Activated gamma-delta T cell treated with Interleukin-2 at 50 U/mL for 16 hours (primary cell): ENCODE results near the gene LZTFL1.
"Not testable (repeated sequence)": the region's sequence is repeated elsewhere in the genome, so short reads cannot be mapped to it uniquely, and the experiment has no call there.

Source experiments
- DNase-seq: peaks from one replicate; pipeline ENCODE4 v3.0.0-alpha.2; 2020

Gene LZTFL1

DNA sequence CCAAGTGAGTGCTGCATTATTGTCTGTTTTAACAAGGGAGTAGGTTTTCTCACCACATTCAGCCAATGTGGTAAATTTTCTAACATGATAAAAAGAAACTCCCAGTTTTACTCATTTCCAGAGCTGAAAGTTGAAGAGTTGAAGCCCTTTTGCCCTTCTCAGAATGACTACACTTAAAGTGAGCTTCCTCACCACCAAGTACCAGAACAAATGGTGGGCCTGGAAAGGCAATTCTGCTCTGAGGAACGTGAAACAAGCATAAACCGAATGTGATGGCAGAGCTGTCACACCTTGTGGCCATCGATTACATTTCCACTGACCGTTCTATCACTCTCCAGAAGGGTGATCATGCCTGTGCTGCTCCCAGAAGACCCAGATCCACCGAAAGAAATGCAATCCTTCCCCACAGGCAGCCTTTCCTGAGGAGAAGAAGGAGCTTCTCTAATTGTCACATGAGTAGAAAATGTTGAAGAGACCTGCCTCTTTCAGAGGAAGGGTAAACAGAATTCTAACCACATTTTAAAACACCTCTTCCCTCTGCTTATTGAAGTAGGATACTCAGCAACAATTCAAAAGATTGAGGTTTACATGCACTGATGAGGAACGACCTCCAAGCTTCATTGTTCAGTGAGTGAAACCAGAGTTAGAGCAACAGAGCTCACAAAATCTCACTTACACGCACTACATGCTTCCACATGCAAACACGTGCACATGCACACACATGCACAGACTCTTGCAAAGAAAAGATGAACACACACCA lies 23.0 kb upstream of the LZTFL1 start:
- no peak for DNase-seq

DNA sequence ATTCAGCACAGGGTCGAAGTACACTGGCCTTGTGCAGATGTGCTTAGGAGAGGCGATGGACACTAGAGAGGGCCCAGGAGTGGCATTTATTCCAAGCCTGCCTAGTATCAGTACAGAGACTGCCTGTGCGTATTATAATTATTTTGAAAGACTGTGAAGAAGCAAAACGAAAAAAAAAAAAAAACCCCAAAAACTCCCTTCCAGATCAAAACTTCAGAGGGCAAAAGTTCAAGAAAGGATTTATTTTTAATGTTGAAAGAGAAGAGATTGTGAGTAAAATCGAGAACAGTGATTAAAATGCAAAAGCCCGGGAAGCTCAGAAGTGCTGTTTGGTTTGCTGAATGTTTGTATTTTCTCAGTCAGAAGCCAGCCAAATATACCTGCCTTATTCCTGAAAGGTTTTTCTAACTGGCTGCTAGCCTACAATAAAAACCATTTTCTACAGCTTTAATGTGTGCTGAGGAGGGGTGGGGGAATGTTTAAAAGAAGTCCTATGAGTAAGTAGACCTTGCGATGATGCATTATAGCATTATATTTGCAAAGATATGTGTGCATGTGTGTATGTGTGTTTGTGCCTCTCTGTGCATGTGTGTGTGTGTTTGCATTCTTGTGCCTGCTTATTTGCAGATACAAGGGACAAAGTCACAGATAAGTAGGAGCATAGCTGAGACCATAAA lies 19.3 kb upstream of the LZTFL1 start:
- no peak for DNase-seq

DNA sequence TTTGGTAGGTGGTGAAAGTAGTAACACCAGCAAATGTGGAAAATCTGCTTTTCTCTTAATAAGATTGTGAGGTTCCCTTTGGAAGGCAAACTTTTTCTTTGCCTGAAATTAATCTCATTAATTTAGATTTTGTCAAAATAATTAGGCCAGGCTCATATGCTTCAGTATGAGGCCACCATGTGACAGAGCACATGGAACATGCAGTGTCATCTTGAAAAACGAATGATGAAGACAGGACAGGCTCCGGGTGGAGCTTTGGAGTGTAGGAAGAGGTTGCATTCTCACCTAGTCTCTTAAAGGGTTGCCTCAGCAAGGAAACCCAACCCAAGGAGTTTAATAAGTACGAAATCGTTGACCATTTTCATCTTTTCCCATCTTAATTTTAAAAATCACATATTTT lies 18.6 kb upstream of the LZTFL1 start:
- no peak for DNase-seq

DNA sequence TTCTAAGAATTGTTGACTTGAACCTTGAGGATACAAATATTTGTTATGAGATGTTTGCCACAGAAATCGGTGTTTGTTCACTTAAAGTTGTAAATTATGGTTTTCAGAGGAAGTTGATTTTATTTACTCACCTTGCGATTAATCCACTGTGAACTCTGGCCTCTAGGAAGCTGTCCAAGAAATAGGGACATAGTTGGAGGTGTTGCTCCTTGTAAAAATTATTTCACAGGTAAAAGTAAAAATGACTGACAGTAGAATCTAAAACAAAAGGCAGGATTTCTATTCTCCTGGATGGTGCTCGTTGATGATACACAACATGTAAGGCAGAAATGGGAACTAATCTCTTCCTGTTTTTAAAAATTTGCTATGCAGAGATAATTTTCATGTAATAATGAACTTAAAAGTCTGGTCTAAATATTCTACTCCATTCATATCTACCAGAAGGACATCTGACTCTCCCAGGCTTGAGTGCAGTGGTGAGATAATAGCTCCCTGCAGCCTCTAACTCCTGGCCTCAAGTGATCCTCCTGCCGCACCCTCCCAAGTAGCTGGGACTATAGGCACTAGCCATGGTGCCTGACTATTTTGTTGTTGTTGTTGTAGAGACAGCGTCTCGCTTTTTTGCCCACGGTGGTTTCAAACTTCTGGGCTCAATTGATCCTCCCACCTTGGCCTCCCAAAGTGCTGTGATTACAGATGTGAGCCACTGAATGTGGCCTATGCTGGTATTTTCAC lies 17.1 kb upstream of the LZTFL1 start:
- DNase-seq, result no peak

DNA sequence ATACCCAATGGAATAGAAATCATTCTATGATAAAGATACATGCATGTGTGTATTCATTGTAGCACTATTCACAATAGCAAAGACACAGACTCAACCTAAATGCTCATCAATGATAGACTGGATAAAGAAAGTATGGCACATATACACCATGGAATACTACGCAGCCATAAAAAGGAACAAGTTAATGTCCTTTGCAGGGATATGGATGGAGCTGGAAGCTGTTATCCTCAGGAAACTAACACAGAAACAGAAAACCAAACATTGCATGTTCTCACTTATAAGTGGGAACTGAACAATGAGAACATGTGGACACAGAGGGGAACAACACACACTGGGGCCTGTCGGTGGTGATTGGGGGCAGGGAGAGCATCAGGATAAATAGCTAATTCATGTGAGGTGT lies 15.1 kb upstream of the LZTFL1 start:
- not testable (repeated sequence) for DNase-seq

DNA sequence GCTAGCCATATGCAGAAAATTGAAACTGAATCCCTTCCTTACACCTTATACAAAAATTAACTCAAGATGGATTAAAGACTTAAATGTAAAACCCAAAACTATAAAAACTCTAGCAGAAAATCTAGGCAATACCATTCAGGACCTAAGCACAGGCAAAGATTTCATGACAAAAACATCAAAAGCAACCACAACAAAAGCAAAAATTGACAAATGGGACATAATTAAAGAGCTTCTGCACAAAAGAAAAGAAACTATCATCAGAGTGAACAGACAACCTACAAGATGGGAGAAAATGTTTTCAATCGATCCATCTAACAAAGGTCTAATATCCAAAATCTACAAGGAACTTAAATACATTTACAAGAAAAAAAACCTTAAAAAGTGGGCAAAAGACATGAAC lies 14.4 kb upstream of the LZTFL1 start:
- not testable (repeated sequence) for DNase-seq

DNA sequence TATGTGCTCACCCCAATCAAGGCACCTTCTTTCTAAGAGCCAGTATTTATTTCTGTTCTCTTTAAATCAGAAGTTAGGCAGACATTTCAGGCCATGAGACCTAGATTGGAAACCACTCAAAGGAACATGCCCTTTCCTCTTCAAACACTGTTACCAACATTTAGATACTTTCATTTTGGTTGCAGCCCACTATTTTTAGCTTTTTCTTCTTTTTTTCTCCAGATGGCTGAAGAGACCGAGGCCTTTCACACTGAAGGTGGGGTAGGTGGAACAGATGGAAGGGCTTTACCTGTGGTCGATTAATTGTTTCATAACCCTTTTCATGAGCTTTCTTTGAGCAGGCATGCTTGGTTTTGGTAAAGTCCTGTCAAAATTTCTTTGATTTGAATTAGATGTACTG lies 10.9 kb upstream of the LZTFL1 start:
- DNase-seq, result no peak

DNA sequence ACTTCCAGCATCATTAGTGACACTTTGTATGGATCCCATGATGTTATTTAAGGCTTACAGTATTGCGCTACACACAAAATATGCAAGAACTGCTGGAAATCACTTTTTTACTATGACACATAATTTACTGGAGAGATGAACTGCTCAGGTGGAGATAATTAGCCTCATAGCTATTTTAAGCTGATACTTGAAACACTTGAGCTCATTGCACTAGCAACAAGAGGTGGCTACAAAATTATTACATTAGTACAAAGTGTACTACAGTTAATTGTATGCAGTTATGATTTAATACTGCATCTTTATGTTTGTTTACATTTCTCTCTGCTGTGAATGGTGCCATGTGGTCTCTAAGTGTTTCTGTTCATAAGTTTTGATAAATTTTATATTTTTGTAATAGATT lies 6.5 kb upstream of the LZTFL1 start:
- no peak for DNase-seq

DNA sequence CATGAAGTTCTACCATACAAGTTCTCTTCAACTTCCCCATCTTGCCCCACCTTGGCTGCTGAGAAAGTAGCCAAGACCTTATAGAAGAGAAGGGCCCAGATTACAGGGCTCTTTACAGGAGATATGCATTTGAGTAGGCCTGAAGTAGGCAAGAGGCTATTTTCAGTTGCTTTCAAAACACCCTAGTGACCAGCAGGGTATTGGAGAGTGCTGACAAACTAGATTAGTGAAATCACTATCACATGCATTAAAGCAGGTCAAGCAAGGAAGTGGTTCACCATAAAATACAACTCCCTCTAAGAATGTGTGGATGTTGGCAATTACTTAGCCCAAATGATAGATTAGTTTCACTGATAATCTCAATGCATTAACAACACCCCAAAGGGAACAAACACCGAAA lies 2.7 kb upstream of the LZTFL1 start:
- DNase-seq, result no peak

DNA sequence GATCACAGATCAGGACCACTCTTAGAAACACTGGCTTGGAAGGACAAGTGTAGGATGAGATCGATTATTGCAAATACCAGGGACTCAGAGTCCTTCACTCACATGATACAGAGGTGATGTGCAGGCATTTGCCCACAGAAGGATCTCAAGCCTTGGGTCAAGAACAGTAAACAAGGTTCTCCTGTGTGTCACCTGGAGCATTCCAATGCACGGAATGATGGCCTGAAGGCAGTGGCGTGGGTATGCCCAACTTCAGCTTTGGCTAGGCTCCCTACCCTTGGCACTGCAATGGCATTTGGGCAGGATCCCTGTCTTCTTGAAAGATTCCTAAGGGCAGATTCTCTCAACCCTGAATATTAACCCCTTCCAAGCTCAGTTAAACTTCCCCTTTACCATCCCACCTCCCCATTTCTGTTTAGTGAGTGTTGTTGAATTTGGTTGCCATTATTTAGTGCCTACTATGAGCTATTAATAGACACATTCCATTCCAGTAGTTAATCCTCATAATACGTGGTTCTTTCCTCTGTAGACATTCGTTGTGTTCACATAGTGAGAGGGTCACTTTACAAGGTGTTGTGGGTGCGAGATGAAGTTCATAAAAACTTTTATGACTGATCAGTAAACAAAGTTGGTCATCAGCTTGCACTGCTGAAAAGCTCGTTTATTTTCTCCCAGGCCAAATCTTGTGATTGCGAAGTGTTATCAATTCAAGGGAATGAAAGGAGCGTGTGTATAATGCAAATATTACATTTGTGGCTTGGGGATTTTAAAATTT lies 1.1 kb upstream of the LZTFL1 start:
- DNase-seq, result no peak

DNA sequence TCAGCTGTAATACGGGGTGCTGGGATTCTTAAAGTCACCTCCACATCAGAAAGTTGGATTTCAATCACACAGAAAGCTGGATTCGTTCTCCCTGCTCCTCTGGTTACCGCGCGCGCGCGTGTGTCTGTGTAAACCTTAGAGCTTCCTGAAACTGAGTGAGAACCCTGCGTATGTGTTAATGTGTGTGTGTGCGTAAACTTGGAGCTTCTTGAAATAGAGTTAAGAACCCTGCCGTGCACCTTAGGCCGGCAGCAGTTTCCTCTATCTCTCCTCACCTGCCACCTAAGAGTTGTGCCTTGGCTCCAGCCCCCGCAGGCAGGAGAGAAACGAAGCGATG lies 531 bp downstream of the LZTFL1 start:
- DNase-seq, result no peak

DNA sequence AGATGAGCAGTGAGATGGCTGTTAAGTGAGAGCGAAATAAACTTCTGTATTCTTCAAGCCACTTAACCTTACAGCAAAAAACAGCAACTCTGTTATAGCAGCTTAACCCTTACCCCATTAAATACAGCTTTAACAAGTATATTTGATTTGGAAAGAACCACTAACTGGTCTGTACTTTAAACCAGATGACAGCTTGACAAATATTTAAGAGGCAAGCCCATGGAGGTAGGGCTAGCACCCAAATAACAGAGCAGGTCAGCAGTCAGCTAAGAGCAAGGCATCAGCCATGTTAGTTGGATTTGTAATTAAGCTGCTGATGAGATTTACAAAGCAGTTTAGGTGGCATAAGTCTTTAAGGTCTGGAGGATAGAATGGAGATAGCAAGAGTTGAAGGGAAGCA lies 3.5 kb downstream of the LZTFL1 start:
- DNase-seq, result no peak

DNA sequence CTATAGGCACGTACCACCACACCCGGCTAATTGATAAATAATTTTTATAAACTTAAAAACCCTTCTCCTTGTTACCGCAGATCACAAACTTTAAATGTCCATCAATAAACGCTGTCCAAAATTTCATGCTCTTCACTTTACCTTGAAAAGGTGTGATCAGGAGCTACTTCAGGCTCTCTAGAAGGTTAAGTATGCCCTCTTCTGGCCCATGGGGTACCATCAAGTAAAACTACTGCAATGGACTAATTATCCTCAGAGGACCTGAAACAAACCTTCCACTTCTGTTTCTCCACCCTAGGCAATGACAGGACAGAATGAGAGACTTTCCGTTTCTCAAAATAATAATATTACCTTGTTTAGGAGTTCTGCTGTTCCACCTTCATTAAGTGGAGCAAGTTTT lies 9.2 kb downstream of the LZTFL1 start:
- no peak for DNase-seq

DNA sequence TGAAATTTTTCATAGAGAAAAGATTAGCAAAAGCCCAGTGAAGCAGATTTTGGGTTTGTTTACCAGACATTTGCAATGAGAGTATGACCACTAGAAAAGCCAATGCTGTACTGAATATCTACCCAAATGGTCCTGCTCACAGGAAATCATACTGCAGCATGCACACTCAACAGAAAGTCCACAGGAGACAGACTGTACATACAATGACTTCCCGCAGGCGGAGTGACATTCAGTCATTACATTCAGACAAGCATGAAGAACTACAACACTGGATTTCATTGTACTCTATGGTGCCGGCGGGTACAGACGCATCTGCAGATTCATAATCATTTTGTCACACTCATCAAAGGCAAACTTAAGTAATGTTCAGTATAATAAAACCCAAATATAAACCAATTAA lies 11.8 kb downstream of the LZTFL1 start:
- no peak for DNase-seq

DNA sequence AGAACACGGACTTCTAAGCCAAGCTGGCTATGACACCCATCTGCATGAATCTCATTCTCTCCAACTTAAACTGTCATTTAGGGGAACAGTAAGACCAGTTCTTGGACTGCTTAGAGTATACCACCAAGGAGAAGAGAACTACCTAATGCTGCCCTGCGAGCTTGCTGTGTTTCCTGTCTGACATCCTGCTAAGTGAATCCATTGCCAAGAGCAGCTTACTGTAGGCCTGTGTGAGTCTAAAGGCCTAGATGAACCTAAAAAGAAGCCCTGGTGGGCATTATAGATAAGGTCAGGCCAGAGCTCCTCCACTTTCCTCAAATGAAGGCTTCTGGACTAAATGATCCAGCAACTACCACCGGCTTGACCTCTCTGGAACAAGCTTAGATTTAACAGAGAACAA lies 15.0 kb downstream of the LZTFL1 start:
- DNase-seq, result no peak

DNA sequence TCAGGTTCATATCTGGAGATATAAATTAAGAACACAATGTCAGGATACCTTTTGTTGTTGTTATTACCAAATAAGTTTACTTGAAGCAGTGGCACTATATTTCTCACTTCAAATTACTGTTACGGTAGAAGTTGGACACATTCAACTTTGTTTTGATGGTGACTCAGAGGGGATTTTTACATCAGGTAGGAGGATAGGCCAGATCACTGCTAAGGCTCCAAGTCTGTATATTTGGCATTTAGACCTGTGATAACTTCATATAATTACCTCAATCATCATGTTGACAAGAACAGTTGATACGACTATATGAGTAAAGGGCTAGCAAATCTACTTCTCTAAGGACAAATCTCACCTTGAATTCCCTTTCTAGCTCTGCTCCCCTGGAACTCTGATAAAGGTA lies 15.6 kb downstream of the LZTFL1 start:
- no peak for DNase-seq

DNA sequence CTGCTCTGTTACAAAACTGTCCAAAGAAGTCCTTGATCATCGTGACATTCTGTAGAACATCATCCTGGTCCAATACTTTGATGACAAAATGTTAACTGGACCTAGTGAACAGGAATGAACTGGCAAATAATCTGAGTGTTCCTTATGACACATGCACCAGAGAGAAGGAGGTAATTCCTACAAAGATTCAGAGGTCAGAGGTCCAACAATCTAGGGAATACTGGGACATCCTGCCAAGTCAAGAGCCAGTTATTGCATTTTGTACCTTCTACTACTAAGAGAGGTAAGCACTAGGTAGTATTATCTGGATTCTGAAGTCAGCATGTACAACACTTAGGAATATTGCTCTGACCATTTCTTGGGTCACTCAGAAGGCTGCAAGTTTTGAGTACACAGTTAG lies 20.8 kb downstream of the LZTFL1 start:
- DNase-seq, result no peak

DNA sequence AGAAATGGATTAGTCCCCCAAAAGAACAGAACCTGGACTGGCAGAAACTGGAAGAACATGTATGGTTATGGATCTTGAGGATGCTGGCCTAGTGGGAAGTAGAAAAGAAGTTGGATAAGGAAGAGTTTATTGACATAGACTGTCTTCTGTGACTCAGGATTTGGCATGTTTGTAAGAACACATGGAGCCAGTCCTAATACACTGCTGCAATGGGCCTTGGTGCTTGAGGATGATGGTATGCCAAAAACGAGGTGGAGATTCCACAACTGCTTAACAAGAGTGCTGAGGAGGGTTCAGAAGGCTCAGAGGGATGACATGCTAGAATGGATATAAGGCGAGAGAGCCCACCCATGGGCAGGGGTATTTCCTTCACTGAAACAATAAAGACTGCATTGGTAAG lies 22.4 kb downstream of the LZTFL1 start:
- DNase-seq, result no peak

DNA sequence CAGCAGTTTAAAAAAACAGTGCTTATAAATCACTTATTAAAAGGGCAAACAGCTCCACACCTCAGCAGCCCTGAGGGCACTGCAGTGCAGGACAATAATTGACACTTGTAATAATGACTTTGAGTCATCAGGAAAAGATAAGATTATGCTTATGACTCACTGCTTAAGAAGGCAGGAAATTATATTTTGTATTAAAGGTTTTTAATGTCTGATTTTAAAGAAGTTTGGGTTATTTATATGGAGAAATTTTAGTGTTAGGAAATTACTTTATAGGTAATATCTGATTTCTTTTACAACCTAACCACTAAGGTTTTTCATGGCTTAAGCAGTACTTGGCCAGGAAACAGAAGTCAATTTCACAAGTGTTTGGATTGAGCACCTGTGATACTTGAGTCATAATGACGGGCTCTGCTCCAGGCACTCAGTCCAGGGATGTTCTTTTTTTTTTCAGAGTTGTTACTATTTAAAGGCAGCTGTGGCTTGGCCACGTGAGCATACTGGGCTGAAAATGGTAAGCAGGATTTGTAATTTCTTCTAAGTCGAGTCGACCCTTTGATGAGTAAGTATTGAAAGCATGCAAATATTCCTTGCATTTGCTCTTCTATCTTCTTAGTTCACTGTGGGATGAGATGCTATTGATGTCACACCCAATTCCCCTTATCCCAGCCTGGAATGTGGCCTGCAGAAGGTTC lies 23.9 kb downstream of the LZTFL1 start:
- DNase-seq, result no peak

DNA sequence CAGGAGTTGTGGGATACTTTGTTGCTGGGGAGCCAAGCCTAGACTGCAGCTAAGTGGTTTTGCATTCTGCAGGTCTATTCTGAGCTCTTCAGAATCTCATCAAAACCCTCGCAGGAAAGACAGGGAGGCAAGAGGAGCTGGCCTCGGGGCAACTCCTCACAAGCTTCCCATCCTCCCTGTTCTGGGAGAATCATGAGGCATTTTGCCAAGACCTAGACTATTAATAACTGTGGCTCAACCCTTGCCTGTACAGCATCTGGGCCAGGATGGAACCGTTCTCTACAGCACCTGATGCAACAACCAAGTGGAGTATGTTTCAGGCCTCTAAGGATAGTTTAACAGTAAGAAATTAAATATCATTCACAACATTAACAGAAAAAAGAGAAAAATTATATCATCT lies 25.4 kb downstream of the LZTFL1 start:
- DNase-seq, result no peak

DNA sequence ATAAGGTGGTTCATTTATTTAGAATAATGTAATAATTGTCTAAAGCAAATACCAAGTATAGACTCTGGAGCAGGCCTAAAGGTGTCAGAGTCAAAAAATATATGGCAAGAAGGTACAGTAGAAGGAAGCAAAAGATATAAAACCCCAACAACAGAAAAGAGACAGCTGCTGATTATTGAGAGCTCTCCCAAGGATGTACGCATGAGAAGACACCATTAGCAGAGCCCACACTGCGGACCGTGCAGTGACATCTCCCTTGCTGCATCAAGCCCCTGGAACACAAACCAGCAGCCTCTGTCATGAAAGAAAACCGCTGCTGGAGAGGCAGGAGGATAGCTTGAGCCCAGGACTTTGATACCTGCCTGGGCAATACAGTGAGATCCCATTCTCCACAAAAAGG lies 27.6 kb downstream of the LZTFL1 start:
- DNase-seq, result no peak

DNA sequence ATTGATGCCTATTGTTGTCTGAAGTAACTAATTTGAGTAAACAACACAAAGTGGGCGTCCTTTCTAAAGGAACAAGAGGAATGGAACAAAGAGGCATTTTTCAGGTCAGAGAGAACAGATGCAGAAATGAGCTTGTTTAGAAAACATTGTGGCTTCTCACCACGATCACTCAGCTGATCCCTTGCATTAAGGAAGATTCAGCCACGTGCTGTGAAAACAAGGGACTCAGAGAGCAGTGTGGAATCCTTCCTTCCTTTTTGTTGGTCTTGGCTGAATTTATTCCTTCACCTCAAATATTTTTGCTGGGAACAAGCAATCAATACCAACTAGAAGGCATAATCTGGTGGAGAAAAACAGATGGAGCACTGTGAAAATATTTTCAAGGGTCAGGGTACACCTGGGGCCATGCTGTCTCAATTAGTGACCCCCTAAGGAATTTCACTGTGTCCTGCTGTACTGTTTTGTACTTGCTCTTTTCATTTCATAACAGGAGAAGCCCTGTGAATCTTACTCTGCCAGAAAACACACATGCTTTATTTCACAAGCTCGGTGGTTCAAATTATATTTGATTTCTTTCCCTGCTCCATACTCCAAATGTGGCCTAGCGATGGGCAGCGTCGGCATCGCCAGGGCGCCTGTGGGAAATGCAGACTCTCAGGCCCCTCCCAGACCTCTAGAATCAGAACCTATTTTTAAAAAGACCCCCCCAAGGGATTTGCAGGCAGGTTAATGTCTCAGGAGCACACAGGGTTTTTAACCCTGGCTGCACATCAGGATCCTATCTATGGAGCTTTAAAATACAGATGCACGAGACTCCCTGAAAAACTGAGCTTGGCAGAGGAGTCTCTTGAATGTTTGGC lies 34.0 kb downstream of the LZTFL1 start:
- DNase-seq, result no peak
